ENCODE results near the gene SLC38A8. TPM values are rescaled to one million over a fixed set of nuclear protein-coding genes. Genes with fewer than 3 reads are reported as not detected.

SLC38A8 gene
- total RNA-seq, 3 donors from 2014 or later, result not detected

DNA sequence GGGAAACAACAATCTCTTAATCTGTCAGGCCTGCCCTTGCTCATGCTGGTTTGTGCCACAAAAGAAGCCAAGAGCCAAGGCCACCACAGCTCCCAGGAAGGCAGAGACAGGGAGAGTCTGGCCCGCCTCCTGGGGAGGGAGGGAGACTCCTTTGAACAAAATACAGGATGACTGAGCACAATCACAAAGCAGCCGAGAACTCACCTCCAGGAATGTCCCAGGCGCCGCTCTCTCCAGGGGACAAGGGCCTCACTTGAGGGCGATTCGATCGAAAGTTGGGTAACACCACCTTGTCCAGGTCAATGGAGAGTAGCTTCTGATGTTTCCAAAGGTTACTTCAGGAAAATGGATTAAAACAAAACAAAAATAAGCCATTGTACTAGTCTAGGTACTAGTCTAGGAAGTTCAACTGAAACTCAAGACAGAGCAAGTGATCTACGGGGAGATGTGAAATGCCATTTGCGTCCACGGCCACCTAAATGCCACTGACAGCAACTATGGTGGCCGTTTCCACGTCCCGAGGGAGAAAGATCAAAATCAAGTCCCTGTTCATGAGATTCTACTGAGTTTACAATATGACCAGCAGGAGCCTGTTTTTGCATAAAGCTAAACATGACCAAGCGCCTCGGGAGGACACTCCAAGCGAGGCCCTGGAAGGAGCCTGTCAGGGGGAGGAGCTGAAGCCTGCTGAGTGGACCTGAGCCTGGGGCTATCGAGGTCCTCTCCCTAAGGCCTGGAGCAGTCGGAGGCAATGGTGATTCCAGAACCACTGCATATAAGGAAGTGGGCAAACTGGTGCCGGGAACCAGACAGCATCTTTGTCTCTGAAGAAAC, 13.4 kb upstream of the SLC38A8 start:
- Histone ChIP-seq H3K9me3 (no peaks in the 10 kb centered on the region), H3K4me1 (no peaks in the 10 kb centered on the region), H3K36me3 (peaks cover 12% of the 10 kb centered on the region), H3K27ac (no peak overlapping the region), H3K4me3 (no peak overlapping the region), H3K27me3 (no peaks in the 10 kb centered on the region)
- intact Hi-C loops (cut with DNase I; ENCODE audit: low total_unique reads), result no loop called here
- TF ChIP-seq POLR2A (IDR thresholded peaks at IDR 0.05) (no peak), CTCF (IDR thresholded peaks at IDR 0.05) (no peak), POLR2AphosphoS5 (IDR thresholded peaks at IDR 0.05) (no peak)
- DNase-seq (ENCODE audit: low spot score in 2 of 2), result no peak

DNA sequence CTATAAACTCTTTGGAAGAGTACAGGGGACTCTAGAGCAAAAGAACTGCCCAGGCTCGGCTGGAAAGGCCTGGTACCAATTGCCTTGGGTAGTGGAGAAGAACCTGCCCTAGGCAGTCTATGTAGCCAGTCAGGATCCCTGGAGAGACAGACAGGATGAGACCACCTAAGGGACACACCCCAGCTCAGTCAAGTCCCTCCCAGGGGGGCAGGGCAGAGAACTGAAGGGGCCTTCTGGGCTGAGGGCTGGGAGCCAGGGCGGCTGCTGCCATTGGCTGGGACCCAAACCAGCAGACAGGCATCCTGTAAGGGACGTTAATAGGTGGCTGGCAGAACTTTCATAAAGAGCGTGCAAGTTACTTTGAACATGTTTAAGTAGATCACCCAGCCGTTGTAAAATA, 12.8 kb upstream of the SLC38A8 start:
- H3K4me3 ChIP-seq, result no peak overlapping the region
- TF ChIP-seq POLR2AphosphoS5 (IDR thresholded peaks at IDR 0.05) (no peak), POLR2A (IDR thresholded peaks at IDR 0.05) (no peak), CTCF (IDR thresholded peaks at IDR 0.05) (no peak)
- no peaks in the 10 kb centered on the region for H3K4me1 ChIP-seq
- DNase-seq (ENCODE audit: low spot score in 2 of 2), result no peak
- intact Hi-C loops (cut with DNase I; ENCODE audit: low total_unique reads), result no loop called here
- no peaks in the 10 kb centered on the region for H3K27me3 ChIP-seq
- H3K27ac ChIP-seq, result no peak overlapping the region
- peaks cover 9% of the 10 kb centered on the region for H3K36me3 ChIP-seq
- no peaks in the 10 kb centered on the region for H3K9me3 ChIP-seq

- intact Hi-C loops (cut with DNase I; ENCODE audit: low total_unique reads), result no loop called here
These were observed 12.3 kb upstream of the SLC38A8 start for GRCh38 chr16:84054916-84055315.

GRCh38 chr16:84054271-84054670, 11.7 kb upstream of the SLC38A8 start:
- H3K4me1 ChIP-seq, result no peaks in the 10 kb centered on the region

More at GRCh38 chr16:84054916-84055315, 12.3 kb upstream of the SLC38A8 start:
- TF ChIP-seq CTCF (IDR thresholded peaks at IDR 0.05) (no peak), POLR2AphosphoS5 (IDR thresholded peaks at IDR 0.05) (no peak), POLR2A (IDR thresholded peaks at IDR 0.05) (no peak)
- peaks cover 5% of the 10 kb centered on the region for H3K36me3 ChIP-seq
- H3K4me3 ChIP-seq, result no peak overlapping the region
- H3K27me3 ChIP-seq, result no peaks in the 10 kb centered on the region
- no peaks in the 10 kb centered on the region for H3K9me3 ChIP-seq
- H3K4me1 ChIP-seq, result no peaks in the 10 kb centered on the region
- DNase-seq (ENCODE audit: low spot score in 2 of 2), result no peak
- H3K27ac ChIP-seq, result no peak overlapping the region

More at GRCh38 chr16:84054271-84054670, 11.7 kb upstream of the SLC38A8 start:
- Histone ChIP-seq H3K9me3 (no peaks in the 10 kb centered on the region), H3K27ac (no peak overlapping the region), H3K4me3 (no peak overlapping the region), H3K27me3 (no peaks in the 10 kb centered on the region), H3K36me3 (peaks cover 5% of the 10 kb centered on the region)
- TF ChIP-seq CTCF (IDR thresholded peaks at IDR 0.05), result no peak
- no peak for TF ChIP-seq POLR2A (IDR thresholded peaks at IDR 0.05)
- TF ChIP-seq POLR2AphosphoS5 (IDR thresholded peaks at IDR 0.05), result no peak
- intact Hi-C loops (cut with DNase I; ENCODE audit: low total_unique reads), result no loop called here
- no peak for DNase-seq (ENCODE audit: low spot score in 2 of 2)
